PC-3 (cell line): ENCODE data around the gene COASY.

Experiments
- CTCF ChIP-seq: fragments of 300-600 bp; sonication (generic); conservative IDR thresholded peaks from 2 replicates; pipeline ENCODE4 v1.5.1; 2017; ENCODE audit warnings: antibody characterized with exemption, low read depth, mild to moderate bottlenecking, low read length
- EZH2 ChIP-seq: fragments of 300-600 bp; sonication (generic); IDR thresholded peaks from one replicate; pipeline ENCODE4 v1.6.1; 2017; ENCODE audit warnings: antibody characterized with exemption, mild to moderate bottlenecking, low read length; ENCODE audit not compliant: unreplicated experiment
- EZH2phosphoT487 ChIP-seq: fragments of 300-600 bp; sonication (generic); IDR thresholded peaks from 2 replicates; pipeline ENCODE4 v1.6.1; 2018; ENCODE audit warnings: mild to moderate bottlenecking, antibody characterized with exemption, low read length, borderline replicate concordance

- TF ChIP-seq CTCF (no peak), EZH2phosphoT487 (no peak), EZH2 (no peak)
Observed at GRCh38 chr17:42574463-42574862, 12.5 kb downstream of the COASY start.
